ENCODE data around the gene CASKIN1.

CASKIN1 gene

DNA sequence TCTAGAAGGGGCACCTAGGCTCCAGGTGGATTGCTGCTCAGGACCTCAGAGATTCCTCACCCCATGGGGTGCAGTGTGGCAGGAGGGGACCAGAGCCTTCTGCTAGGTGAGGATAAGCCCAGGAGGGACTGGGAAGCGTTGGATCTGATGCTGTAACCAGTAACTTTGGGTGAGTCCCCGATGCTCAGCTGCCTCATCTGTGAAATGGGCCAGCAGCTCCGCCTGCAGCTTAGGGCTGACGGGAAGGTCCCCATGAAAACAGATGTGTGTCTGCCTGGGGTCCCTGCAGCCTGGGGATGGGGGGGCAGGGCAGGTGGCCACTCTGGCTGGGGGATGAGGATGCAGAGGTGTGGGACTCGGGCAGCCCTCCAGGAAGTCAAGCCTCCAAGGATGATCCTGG is 2.7 kb upstream of the CASKIN1 start:
- no peak for DNase-seq (ENCODE audit: low spot score)
- in situ Hi-C loops (cut with MboI; ENCODE audit: low pct_unique_long_range_greater_than_20kb, low sequenced_read_pairs, unreplicated experiment), result no loop called here
- no peak for TF ChIP-seq CTCF (IDR thresholded peaks at IDR 0.05; ENCODE audit: extremely low read depth, insufficient read depth, missing control alignments)

GRCh38 chr16:2198283-2198682 is 1.9 kb upstream of the CASKIN1 start:
- DNase-seq (ENCODE audit: low spot score), result no peak
- TF ChIP-seq CTCF (IDR thresholded peaks at IDR 0.05; ENCODE audit: extremely low read depth, insufficient read depth, missing control alignments), result no peak
- in situ Hi-C loops (cut with MboI; ENCODE audit: low pct_unique_long_range_greater_than_20kb, low sequenced_read_pairs, unreplicated experiment), result no loop called here

GRCh38 chr16:2197765-2198164 is 1.4 kb upstream of the CASKIN1 start:
- no peak for DNase-seq (ENCODE audit: low spot score)
- in situ Hi-C loops (cut with MboI; ENCODE audit: low pct_unique_long_range_greater_than_20kb, low sequenced_read_pairs, unreplicated experiment), result no loop called here
- no peak for TF ChIP-seq CTCF (IDR thresholded peaks at IDR 0.05; ENCODE audit: extremely low read depth, insufficient read depth, missing control alignments)

DNA sequence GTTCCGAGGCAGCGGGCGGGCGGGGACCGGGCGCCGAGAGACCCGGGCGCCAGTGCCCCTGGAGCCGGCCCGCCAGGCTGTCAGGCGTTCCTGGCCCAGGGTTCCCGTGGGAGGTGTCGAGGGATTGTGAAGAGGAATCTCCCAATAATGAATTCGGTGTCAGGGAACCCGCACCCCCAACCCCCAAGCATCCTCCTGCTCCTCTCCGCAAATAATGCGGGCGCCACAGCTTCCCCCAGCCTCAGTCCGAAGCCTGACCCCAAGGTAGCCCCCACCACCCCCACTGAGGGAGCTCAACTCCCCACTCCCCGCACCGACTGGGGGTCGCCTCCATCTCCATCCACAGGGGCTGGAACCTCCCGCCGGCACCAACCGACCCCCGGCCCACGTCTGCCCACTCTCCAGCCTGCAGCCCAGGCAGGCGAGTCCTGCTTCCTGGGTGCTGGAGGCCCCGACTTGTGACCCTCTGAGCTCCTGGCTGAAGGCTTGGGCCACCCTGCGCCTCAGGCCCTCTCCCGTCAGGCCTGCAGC is 641 bp upstream of the CASKIN1 start:
- no peak for DNase-seq (ENCODE audit: low spot score)
- TF ChIP-seq CTCF (IDR thresholded peaks at IDR 0.05; ENCODE audit: extremely low read depth, insufficient read depth, missing control alignments), result no peak
- in situ Hi-C loops (cut with MboI; ENCODE audit: low pct_unique_long_range_greater_than_20kb, low sequenced_read_pairs, unreplicated experiment), result no loop called here

DNA sequence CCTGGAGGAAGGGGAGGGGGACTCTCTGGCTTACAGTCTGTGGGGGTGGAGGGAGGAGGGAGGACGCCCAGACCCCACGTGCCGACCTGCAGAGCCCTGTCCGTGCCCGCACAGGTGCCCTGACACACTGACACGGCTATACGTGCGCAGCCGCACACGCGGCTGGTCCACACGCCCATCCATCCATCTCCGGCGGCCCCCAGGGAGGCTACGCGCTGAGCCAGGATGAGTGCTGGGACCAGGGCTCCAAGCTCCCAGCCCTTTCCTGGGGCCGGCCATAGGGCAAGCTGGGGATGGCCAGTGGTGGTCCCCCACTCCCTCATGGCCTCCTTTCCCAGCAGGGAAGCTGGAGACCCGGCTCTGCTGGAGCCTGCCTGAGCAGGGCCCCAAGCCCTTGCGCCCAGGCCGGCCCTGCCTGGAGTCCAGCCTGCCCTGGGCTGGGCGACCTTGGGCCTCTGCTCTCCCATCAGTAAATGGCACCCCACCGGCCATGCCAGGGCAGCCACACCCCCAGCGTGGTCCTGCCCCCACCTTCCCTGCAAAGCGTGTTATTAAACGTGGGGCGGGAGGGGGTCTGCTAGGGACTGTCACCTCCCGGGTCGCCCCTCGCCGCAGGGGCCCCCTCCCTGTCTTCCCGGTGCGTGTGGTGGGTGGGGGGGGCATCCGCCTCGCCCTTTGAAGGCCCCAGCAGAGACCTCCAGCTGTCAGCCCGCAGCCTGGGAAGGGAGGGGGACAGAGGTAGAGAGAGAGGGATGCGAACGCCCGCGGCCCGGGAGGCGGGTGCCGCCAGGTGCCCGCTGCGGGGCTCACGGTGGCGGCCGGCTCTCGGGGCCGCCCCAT is 863 bp downstream of the CASKIN1 start:
- no peak for DNase-seq (ENCODE audit: low spot score)
- in situ Hi-C loops (cut with MboI; ENCODE audit: low pct_unique_long_range_greater_than_20kb, low sequenced_read_pairs, unreplicated experiment), result no loop called here

GRCh38 chr16:2194852-2195321 is 1.5 kb downstream of the CASKIN1 start:
- peak; percentile 65 for TF ChIP-seq CTCF (IDR thresholded peaks at IDR 0.05; ENCODE audit: extremely low read depth, insufficient read depth, missing control alignments)
- DNase-seq (ENCODE audit: low spot score), result peak; percentile 80
- in situ Hi-C loops (cut with MboI; ENCODE audit: low pct_unique_long_range_greater_than_20kb, low sequenced_read_pairs, unreplicated experiment), result no loop called here

More for the DNA sequence above, 863 bp downstream of the CASKIN1 start:
- no peak for TF ChIP-seq CTCF (IDR thresholded peaks at IDR 0.05; ENCODE audit: extremely low read depth, insufficient read depth, missing control alignments)
